K562 (cell line): ENCODE measurements around the gene NVL. TPM values are rescaled to one million over a fixed set of nuclear protein-coding genes. Genes with fewer than 3 reads are reported as not detected.

Experiments
- ARID2 ChIP-seq: fragments of 450-650 bp; IDR thresholded peaks from 2 replicates; pipeline ENCODE4 v1.6.1; 2017; ENCODE audit warnings: antibody characterized with exemption, mild to moderate bottlenecking
- CCAR2 ChIP-seq: fragments of 200-400 bp; formaldehyde crosslinking; IDR thresholded peaks from 2 replicates; pipeline ENCODE4 v1.6.1; 2017; ENCODE audit warnings: mild to moderate bottlenecking, low read depth, low read length
- ETV6 ChIP-seq, 3 experiments: fragments of 150-350 bp in 1 of 3; sonication (generic) in 1 of 3; formaldehyde crosslinking in 1 of 3; IDR thresholded peaks; 2 replicates each; pipeline versions ENCODE4 v1.6.1 to v1.8.0; 2014 to 2022; ENCODE audit warnings: borderline replicate concordance in 2 of 3, low read depth in 2 of 3, antibody characterized with exemption in 1 of 3, low read length in 1 of 3, mild to moderate bottlenecking in 1 of 3, missing genetic modification reagents in 1 of 3
- FOXM1 ChIP-seq, 2 experiments: fragments of 450-650 bp in 1 of 2; sonication (generic) in 1 of 2; formaldehyde crosslinking in 1 of 2; IDR thresholded peaks; 2 replicates each; pipeline versions ENCODE4 v1.6.1 to v1.9.0; 2017 to 2022; ENCODE audit warnings: low read depth in 2 of 2, mild to moderate bottlenecking in 2 of 2, missing genetic modification reagents in 1 of 2, moderate library complexity in 1 of 2
- ILK ChIP-seq: fragments of 450-650 bp; IDR thresholded peaks from 2 replicates; pipeline ENCODE4 v1.6.1; 2016; ENCODE audit warnings: missing genetic modification characterization, low read depth, mild to moderate bottlenecking, missing compliant biosample characterization, moderate library complexity, borderline replicate concordance
- MAFK ChIP-seq: IDR thresholded peaks from 2 replicates; pipeline ENCODE4 v1.6.1; 2011; ENCODE audit warnings: low read length, improper control_type of control experiment
- MECOM ChIP-seq: fragments of 250-450 bp; sonication (Bioruptor Pico); IDR thresholded peaks from 2 replicates; pipeline ENCODE4 v1.8.0; 2022; ENCODE audit warnings: inconsistent platforms
- MTA2 ChIP-seq: fragments of 450-650 bp; IDR thresholded peaks from 2 replicates; pipeline ENCODE4 v1.6.1; 2016; ENCODE audit warnings: low read depth
- PHB ChIP-seq: fragments of 250-450 bp; sonication (Bioruptor Pico); IDR thresholded peaks from 2 replicates; pipeline ENCODE4 v1.5.0; 2021
- POLR2AphosphoS2 ChIP-seq: IDR thresholded peaks from 2 replicates; pipeline ENCODE4 v1.6.1; 2012; ENCODE audit warnings: low read length, improper control_type of control experiment
- POLR2AphosphoS5 ChIP-seq: IDR thresholded peaks from 2 replicates; pipeline ENCODE4 v1.6.1; 2011; ENCODE audit warnings: mild to moderate bottlenecking, low read depth, low read length, moderate library complexity; ENCODE audit not compliant: control insufficient read depth, insufficient read depth
- SFPQ ChIP-seq: fragments of 200-400 bp; formaldehyde crosslinking; IDR thresholded peaks from 2 replicates; pipeline ENCODE4 v1.6.1; 2017; ENCODE audit warnings: mild to moderate bottlenecking, low read depth, low read length, moderate library complexity
- SMAD1 ChIP-seq: fragments of 150-350 bp; IDR thresholded peaks from 2 replicates; pipeline ENCODE4 v1.6.1; 2014; ENCODE audit warnings: low read length, low read depth; ENCODE audit not compliant: partially characterized antibody
- SRSF3 ChIP-seq: fragments of 200-400 bp; formaldehyde crosslinking; IDR thresholded peaks from 2 replicates; pipeline ENCODE4 v1.6.1; 2016; ENCODE audit warnings: mild to moderate bottlenecking, low read length, moderate library complexity; ENCODE audit not compliant: insufficient read depth
- THAP7 ChIP-seq: fragments of 250-450 bp; sonication (Bioruptor Pico); IDR thresholded peaks from 2 replicates; pipeline ENCODE4 v1.5.0; 2021
- TSC22D4 ChIP-seq: fragments of 450-650 bp; IDR thresholded peaks from 2 replicates; pipeline ENCODE4 v1.6.1; 2016; ENCODE audit warnings: missing genetic modification characterization, missing biosample characterization, control low read depth
- ZBTB9 ChIP-seq: fragments of 450-650 bp; formaldehyde crosslinking; IDR thresholded peaks from 2 replicates; pipeline ENCODE4 v1.4.0; 2020; ENCODE audit warnings: mild to moderate bottlenecking, moderate library complexity
- ZNF398 ChIP-seq: fragments of 250-450 bp; sonication (Bioruptor Pico); IDR thresholded peaks from 2 replicates; pipeline ENCODE4 v1.8.0; 2021; ENCODE audit warnings: moderate library complexity, mild to moderate bottlenecking, inconsistent platforms
- ZNF740 ChIP-seq, 3 experiments: fragments of 200-800 bp in 1 of 3; sonication (Bioruptor generic) in 1 of 3; sonication (generic) in 1 of 3; formaldehyde crosslinking in 1 of 3; IDR thresholded peaks; 2 replicates each; pipeline versions ENCODE4 v1.6.1 to v1.8.0; 2016 to 2022; ENCODE audit warnings: mild to moderate bottlenecking in 2 of 3, missing compliant biosample characterization in 2 of 3, missing genetic modification characterization in 2 of 3, missing genetic modification reagents in 1 of 3
- polyA plus RNA-seq, 8 experiments: library from polyadenylated mRNA; depleted of rRNA in 4 of 8; stranded (reverse) in 5 of 8; unstranded in 3 of 8; fragments of >200 nt; fragmentation: Nextera tagmentation in 2 of 8; fragmentation: Illumina TruSeq in 1 of 8; extraction: Ambion mirVana in 2 of 8; extraction: Trizol in 1 of 8; gene quantifications; 2 replicates each; pipeline versions ENCODE4 v1.2.1 to v1.2.3, GENCODE V29; 2011 to 2014; ENCODE audit warnings: inconsistent platforms in 1 of 8, missing spikeins in 1 of 8
- total RNA-seq, 7 experiments: library from RNA; depleted of rRNA in 6 of 7; stranded (reverse); fragments of >200 nt in 6 of 7; fragmentation: Illumina TruSeq in 2 of 7; extraction: Trizol in 2 of 7; gene quantifications; 2 replicates each; pipeline versions ENCODE4 v1.2.1 to v1.2.3, GENCODE V29; 2011 to 2021; ENCODE audit warnings: low replicate concordance in 1 of 7

The NVL gene
- total and polyA plus RNA-seq, 9 of the 15 experiments (the other 6 are each of a cell fraction or from before 2014, with no cell fraction given), result 32.5 to 86.6 (median 62.9) TPM

GRCh38 chr1:224182866-224183590 lies 146.9 kb downstream of the NVL start, which contains the start of gene DEGS1 (continued):
- TF ChIP-seq ZNF398 (CRISPR knock-in tag), result no peak
- no peak for TF ChIP-seq CCAR2
- TF ChIP-seq FOXM1 (IDR thresholded peaks at IDR 0.05; ENCODE audit: low read depth), result no peak
- no peak for TF ChIP-seq FOXM1 (CRISPR knock-in tag; IDR thresholded peaks at IDR 0.05; ENCODE audit: low read depth)
- TF ChIP-seq SRSF3, result no peak
- no peak for TF ChIP-seq PHB (CRISPR knock-in tag)
- TF ChIP-seq MAFK, result no peak
- TF ChIP-seq SMAD1, result peak; percentile 8
- no peak for TF ChIP-seq ILK (tag)
- TF ChIP-seq SFPQ, result no peak
- TF ChIP-seq POLR2AphosphoS5, result peak; percentile 73
- TF ChIP-seq ARID2, result no peak
- TF ChIP-seq ETV6 (IDR thresholded peaks at IDR 0.05; ENCODE audit: borderline replicate concordance in 1 of 2, low read depth in 2 of 2, low read length in 1 of 2), result no peak
- TF ChIP-seq ETV6 (CRISPR knock-in tag; IDR thresholded peaks at IDR 0.05; ENCODE audit: borderline replicate concordance), result 0 out of 2 replicates have a peak, but pooled peaks have one; percentile 47
- 0 out of 2 replicates have a peak, but pooled peaks have one; percentile 56 for TF ChIP-seq ZNF740 (CRISPR knock-in tag; IDR thresholded peaks at IDR 0.05)
- TF ChIP-seq ZNF740 (tag; IDR thresholded peaks at IDR 0.05), result no peak
- no peak for TF ChIP-seq THAP7 (CRISPR knock-in tag)
- peak; percentile 81 for TF ChIP-seq ZBTB9 (CRISPR knock-in tag)
- no peak; the same call in 1 of the 2 replicates for TF ChIP-seq POLR2AphosphoS2
- TF ChIP-seq TSC22D4, result no peak
- no peak for TF ChIP-seq MTA2
- no peak for TF ChIP-seq MECOM
